ENCODE data around the gene CRADD. TPM values are rescaled to one million over a fixed set of nuclear protein-coding genes. Genes with fewer than 3 reads are reported as not detected.

CRADD gene
- total and polyA plus RNA-seq, 2 donors (not counting 1 experiment from before 2014, with no cell fraction given) = 5.8 to 15.1 TPM

DNA sequence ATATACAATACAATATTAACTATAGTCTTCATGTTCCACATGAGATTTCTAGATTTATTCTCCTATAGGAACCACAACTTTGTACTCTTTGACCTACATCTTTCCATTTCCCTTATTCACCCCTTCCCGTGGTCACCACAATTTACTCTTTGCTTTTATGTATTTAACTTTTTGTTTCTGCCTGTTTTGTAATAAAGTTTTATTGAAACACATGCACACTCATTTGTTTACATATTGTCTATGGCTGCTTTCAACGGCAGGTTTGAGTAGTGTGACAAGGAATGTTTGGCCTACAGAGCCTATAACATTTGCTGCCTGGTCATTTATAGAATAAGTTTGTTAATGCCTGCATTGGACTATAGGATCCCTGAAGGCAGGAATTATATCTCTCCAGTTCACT is 231.1 kb downstream of the CRADD start:
- ChIA-PET POLR2A (no interaction called here), CTCF (no interaction called here)
- H3K9me3 Mint-ChIP-seq (ENCODE audit: insufficient read depth) = no peaks in the 10 kb centered on the region
- Histone ChIP-seq H2AFZ (ENCODE audit: insufficient read depth, low read depth, low read length, poor library complexity, severe bottlenecking) (no peak overlapping the region), H3K27me3 (replicated peaks in 1 of 4; ENCODE audit: control extremely low read depth in 1 of 4, control insufficient read depth in 3 of 4, insufficient read depth in 4 of 4, low read length in 3 of 4) (peaks cover 0 to 3% (median under 1%) of the 10 kb centered on the region in 4 experiments), H3K4me1 (ENCODE audit: control insufficient read depth in 2 of 2, insufficient read depth in 2 of 2, low read length in 2 of 2) (peaks cover 0 to under 1% of the 10 kb centered on the region in 2 donors), H3K4me2 (replicated peaks; ENCODE audit: low read depth, low read length, poor library complexity, severe bottlenecking) (no peak overlapping the region), H4K20me1 (ENCODE audit: control insufficient read depth, insufficient read depth, low read length, poor library complexity, severe bottlenecking) (no peaks in the 10 kb centered on the region), H3K36me3 (replicated peaks in 1 of 2; ENCODE audit: control extremely low read depth in 1 of 2, control insufficient read depth in 1 of 2, extremely low read depth in 1 of 2, insufficient read depth in 2 of 2, low read length in 1 of 2) (no peaks in the 10 kb centered on the region), H3K27ac (ENCODE audit: low read length in 2 of 2) (no peak overlapping the region), H3K9me3 (ENCODE audit: control extremely low read depth in 1 of 3, control insufficient read depth in 2 of 3, insufficient read depth in 1 of 3, low read length in 2 of 3) (no peaks in the 10 kb centered on the region), H3K9ac (ENCODE audit: low read length) (no peak overlapping the region), H3K79me2 (ENCODE audit: control insufficient read depth, insufficient read depth, low read length) (no peaks in the 10 kb centered on the region), H3K4me3 (ENCODE audit: control extremely low read depth in 1 of 5, extremely low read depth in 1 of 5, insufficient read depth in 1 of 5, low read depth in 2 of 5, low read length in 4 of 5) (no peak overlapping the region)
- H3K27ac Mint-ChIP-seq = no peak overlapping the region
- peaks cover 7% of the 10 kb centered on the region for H3K4me1 Mint-ChIP-seq
- TF ChIP-seq, protein P1, sequence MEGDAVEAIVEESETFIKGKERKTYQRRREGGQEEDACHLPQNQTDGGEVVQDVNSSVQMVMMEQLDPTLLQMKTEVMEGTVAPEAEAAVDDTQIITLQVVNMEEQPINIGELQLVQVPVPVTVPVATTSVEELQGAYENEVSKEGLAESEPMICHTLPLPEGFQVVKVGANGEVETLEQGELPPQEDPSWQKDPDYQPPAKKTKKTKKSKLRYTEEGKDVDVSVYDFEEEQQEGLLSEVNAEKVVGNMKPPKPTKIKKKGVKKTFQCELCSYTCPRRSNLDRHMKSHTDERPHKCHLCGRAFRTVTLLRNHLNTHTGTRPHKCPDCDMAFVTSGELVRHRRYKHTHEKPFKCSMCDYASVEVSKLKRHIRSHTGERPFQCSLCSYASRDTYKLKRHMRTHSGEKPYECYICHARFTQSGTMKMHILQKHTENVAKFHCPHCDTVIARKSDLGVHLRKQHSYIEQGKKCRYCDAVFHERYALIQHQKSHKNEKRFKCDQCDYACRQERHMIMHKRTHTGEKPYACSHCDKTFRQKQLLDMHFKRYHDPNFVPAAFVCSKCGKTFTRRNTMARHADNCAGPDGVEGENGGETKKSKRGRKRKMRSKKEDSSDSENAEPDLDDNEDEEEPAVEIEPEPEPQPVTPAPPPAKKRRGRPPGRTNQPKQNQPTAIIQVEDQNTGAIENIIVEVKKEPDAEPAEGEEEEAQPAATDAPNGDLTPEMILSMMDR (IDR thresholded peaks at IDR 0.05) = no peak
- DNase-seq = no peak
- no peak overlapping the region for H3K4me3 Mint-ChIP-seq
- H3K27me3 Mint-ChIP-seq = peaks cover 4% of the 10 kb centered on the region
- 83% methylated on average over 1 of the region's 2 CpGs for WGBS (ENCODE audit: insufficient coverage)
- intact Hi-C loops (cut with micrococcal nuclease) = no loop called here
- ATAC-seq (ENCODE audit: low read depth) = no peak

DNA sequence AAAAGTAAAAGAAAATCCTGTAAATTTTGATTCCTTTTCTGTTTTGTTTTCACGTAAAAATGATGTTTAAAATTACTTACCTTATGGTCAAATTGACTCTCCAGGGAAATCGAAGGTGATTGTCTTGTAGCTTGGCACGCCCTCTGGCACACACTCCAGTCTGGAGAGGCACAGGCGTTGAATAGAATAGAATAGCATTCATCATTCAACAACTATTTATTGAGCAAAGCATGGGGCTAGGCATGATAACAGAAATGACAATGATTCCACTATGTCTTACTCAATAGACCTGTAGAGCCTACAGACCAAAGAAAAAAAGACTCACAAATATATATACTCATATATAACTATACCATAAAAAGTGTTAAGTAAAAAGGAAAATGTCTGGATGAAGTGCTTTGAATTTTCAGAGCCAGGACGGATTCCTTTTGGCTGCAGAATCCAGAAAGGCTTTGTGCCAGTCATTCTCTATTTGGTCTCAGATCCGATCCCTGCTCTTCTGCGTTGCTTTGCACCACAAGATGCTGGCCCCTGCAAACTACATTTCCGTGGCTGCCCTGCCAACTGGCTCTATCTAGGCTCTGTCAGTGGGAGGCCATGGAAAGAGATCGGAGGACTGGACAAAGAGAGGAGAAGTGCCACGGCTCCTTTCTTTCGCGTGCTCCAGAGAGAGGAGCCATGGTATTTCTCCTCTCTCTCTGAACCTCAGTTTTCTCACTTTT is 231.8 kb downstream of the CRADD start:
- H3K4me1 ChIP-seq (ENCODE audit: control insufficient read depth in 2 of 2, insufficient read depth in 2 of 2, low read length in 2 of 2) = no peaks in the 10 kb centered on the region
- Mint-ChIP-seq H3K27me3 (peaks cover 1% of the 10 kb centered on the region), H3K4me1 (no peaks in the 10 kb centered on the region), H3K9me3 (ENCODE audit: insufficient read depth) (no peaks in the 10 kb centered on the region), H3K4me3 (no peak overlapping the region), H3K27ac (no peak overlapping the region)
- intact Hi-C loops (cut with micrococcal nuclease) = no loop called here
- peaks cover 0 to 3% (median 0%) of the 10 kb centered on the region in 4 experiments for H3K27me3 ChIP-seq (replicated peaks in 1 of 4; ENCODE audit: control extremely low read depth in 1 of 4, control insufficient read depth in 3 of 4, insufficient read depth in 4 of 4, low read length in 3 of 4)
- no peaks in the 10 kb centered on the region for H3K36me3 ChIP-seq (replicated peaks in 1 of 2; ENCODE audit: control extremely low read depth in 1 of 2, control insufficient read depth in 1 of 2, extremely low read depth in 1 of 2, insufficient read depth in 2 of 2, low read length in 1 of 2)
- ATAC-seq (ENCODE audit: low read depth) = no peak
- no peak overlapping the region for H2AFZ ChIP-seq (ENCODE audit: insufficient read depth, low read depth, low read length, poor library complexity, severe bottlenecking)
- POLR2A ChIA-PET = no interaction called here
- no peaks in the 10 kb centered on the region for H3K9me3 ChIP-seq (ENCODE audit: control extremely low read depth in 1 of 3, control insufficient read depth in 2 of 3, insufficient read depth in 1 of 3, low read length in 2 of 3)
- CTCF ChIA-PET = no interaction called here
- DNase-seq = no peak
- no peaks in the 10 kb centered on the region for H4K20me1 ChIP-seq (ENCODE audit: control insufficient read depth, insufficient read depth, low read length, poor library complexity, severe bottlenecking)
- H3K9ac ChIP-seq (ENCODE audit: low read length) = no peak overlapping the region
- no peak overlapping the region for H3K4me3 ChIP-seq (ENCODE audit: control extremely low read depth in 1 of 5, extremely low read depth in 1 of 5, insufficient read depth in 1 of 5, low read depth in 2 of 5, low read length in 4 of 5)
- WGBS (ENCODE audit: insufficient coverage) = 96% methylated on average over 6 of the region's 12 CpGs
- H3K79me2 ChIP-seq (ENCODE audit: control insufficient read depth, insufficient read depth, low read length) = no peaks in the 10 kb centered on the region
- no peak overlapping the region for H3K27ac ChIP-seq (ENCODE audit: low read length in 2 of 2)
- no peak for TF ChIP-seq EZH2 (IDR thresholded peaks at IDR 0.05; ENCODE audit: borderline replicate concordance, insufficient read depth, low read depth, low read length, poor library complexity, severe bottlenecking)
- TF ChIP-seq, protein P1 (IDR thresholded peaks at IDR 0.05) = no peak
- H3K4me2 ChIP-seq (replicated peaks; ENCODE audit: low read depth, low read length, poor library complexity, severe bottlenecking) = no peak overlapping the region
